HG02981 (cell line): ENCODE data around the gene KRTAP5-5.

Source experiments
- ATAC-seq: cut with Tn5 transposase; IDR thresholded peaks from one replicate; pipeline ENCODE4 v1.9.1; 2021; ENCODE audit warnings: mild to moderate bottlenecking, moderate library complexity; ENCODE audit not compliant: unreplicated experiment

KRTAP5-5 gene

DNA sequence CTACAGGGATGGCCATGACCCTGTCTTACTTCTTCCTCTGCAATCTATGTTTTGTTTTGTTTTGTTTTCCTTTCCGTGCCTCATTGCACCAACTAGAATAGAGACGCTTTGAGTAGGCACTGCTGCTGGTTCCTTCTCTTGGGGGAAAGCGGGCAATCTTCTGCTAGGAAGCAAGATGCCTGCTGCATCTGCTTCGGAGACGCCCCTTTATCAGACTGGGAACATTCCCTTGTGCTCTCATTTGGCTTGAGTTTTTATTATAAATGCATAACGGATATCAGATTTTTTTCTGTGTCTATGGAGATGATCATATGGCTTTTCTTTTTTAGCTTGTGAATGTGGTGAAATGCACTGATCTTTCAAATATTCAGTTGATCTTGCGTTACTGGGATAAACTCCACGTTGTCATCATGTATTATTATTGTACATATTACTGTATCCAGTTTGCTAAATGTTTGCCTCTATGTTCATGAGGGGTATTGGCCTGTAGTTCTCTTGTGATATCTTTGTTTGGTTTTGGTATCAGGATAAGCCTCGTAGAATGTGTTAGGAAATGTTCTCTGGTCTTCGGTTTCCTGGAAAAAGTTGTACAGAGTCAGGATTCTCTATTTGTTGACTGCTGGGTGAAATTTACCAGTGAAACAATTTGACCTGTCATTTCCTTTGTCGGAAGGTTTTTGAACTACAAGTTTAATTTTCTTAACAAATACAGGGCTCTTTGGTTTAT is 44.0 kb downstream of the KRTAP5-5 start:
- ATAC-seq = no peak

DNA sequence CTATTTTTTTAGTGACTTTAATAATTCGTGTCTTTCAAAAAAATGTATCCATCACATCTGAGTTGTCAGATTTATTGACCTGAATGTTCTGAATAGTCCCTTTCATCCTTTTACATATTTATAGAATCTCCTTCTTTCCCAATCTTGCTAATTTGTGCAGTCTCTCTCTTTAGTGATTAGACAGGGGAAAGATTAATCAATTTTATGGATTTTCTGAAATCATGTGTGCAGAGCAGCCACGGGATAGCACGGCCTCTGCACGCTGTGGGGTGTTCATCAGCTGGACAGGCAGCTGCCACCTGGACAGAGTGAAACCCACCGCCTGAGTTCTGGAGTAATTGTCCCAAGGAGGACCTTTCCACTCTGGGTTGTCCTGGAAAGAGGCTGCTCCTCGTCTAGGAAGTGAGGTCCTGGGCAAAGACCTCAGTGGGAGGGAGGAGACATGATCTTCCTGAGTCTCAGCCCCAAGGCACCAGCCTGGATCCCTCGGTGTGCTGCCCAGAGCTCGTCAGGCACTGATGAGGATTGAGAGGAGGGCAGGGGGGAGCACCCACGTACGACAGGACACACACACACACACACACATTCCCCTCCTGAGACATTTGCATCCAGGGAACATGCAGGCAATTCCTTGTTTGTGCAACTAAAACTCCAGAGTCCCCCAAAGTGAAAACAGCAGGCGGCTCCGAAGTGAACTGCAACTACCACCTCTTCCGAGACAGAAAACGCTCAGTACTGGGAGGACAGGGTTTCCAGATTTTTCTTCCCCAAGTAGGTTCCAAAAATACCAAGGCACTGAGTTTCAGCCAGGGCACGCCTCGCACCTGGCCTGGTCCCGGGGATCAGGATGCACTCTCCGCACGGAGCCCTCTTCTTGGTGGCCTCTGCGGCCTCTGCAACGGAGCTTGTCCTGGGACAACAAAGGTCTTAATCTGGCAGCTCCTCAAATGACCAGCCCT is 44.9 kb downstream of the KRTAP5-5 start:
- no peak for ATAC-seq

DNA sequence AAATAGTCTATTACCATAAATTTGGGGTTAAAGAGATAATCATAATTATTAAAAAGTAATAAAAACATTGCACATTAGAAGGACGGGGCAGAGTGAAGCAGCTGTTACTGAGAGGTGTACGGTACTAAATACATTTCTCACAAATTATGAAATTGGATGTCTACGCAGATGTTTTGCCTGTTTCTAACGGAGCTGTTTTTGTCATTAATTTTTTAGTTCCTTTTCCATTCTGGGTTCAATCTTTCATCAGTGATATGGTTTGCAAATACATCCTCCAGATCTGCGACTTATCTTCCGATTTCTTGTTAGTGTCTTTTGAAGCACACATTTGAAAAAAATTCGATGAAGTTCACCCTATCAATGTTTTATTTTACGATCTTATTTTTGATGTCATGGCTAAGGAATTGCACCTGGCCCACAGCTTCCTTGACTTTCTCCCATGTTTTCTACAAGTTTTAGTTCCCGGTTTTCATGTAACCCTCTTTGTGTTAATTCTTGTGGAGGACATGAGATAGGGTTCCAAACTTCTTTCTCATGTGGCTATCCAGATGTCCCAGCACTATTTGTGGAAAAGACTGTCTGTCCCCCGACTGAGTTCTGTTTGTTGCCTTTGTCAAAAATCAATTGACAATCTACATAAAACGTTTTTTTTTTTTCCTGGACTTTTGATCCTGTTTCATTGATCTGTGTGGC is 46.1 kb downstream of the KRTAP5-5 start:
- no peak for ATAC-seq

DNA sequence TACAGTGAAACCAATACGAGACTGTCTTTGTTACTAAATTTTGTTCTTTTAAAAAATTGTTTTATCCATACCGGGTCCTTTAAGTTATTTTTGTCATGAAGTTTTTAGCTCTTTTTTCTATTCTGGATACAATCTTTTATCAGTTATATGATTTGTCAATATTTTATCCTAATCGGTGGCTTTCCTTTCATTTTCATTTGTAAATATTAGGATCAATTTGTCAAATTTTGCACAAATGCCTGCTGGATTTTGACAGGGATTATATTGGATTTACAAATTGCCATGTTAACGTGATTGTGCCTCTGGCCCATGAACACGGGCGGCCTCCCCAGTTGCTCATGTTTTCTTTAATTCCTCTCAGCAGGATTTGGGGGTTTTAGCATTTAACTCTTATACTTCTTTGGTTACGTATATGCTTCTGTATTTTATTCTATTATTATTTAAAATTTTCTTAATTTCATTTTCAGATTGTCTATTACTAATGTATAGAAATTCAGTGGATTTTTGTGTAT is 46.7 kb downstream of the KRTAP5-5 start:
- no peak for ATAC-seq

DNA sequence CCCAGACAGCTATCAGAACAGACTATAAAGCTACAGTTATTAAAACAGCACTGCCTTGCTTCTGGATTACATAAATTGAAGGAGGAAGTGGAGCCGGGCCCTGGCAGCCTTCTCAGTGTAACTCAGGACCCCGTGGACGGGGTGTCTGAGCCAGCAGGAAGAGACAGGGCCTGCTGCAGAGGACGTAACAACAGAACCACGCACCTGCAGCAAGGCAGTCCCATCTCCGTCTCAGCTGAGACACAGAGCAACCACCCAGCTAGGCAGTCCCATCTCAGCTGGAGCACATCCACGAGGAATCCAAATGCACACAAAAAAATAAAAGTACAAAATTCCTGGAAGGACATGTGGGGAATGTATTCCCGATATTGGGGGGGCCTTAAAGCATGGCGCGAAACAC is 50.3 kb downstream of the KRTAP5-5 start:
- ATAC-seq = no peak
